ENCODE measurements around the gene COL5A2.

The COL5A2 gene

GRCh38 chr2:188984680-188985079 is 194.9 kb downstream of the COL5A2 start:
- no peak for DNase-seq

- no peak for DNase-seq
Measured at GRCh38 chr2:188984065-188984491, 195.5 kb downstream of the COL5A2 start.

- DNase-seq, result no peak
Measured at GRCh38 chr2:188983427-188984064, 196.0 kb downstream of the COL5A2 start.
